Endothelial cell of umbilical vein (primary cell): ENCODE results near the gene TBX4. TPM values are rescaled to one million over a fixed set of nuclear protein-coding genes. Genes with fewer than 3 reads are reported as not detected.

ENCODE experiments used
- BruUV-seq: library from RNA; stranded (reverse); fragments of 400-500 nt; replicated peaks from 2 replicates; lab custom pipeline; 2021; lab: Mats Ljungman, UMichigan
- CTCF ChIA-PET: fragments of 300-600, 350-600 bp; sonication (Branson Sonifier 250); formaldehyde crosslinking; loops from one replicate; lab custom pipeline; 2021; ENCODE audit warnings: antibody characterized with exemption, inconsistent platforms; lab: Charles Lee
- POLR2A ChIA-PET: fragments of 300-600, 350-600 bp; sonication (Branson Sonifier 250); formaldehyde crosslinking; loops from one replicate; lab custom pipeline; 2021; ENCODE audit warnings: antibody characterized with exemption, inconsistent platforms; lab: Charles Lee
- DNase-seq: peaks from one replicate; pipeline ENCODE4 v3.0.0-alpha.2; 2011; ENCODE audit warnings: low read depth, low spot score
- FAIRE-seq: peaks from 2 replicates; lab custom pipeline; 2011; peaks lifted over from hg19 to GRCh38; lab: Jason Lieb, UNC
- H2AFZ ChIP-seq: 2 replicates; pipeline ENCODE4 v1.6.0; 2012; ENCODE audit warnings: low read depth, low read length, control low read depth, inconsistent platforms
- H3K27ac ChIP-seq: 2 replicates; pipeline ENCODE4 v1.5.1; 2011; ENCODE audit warnings: low read depth, mild to moderate bottlenecking, control low read depth, low read length, moderate library complexity; ENCODE audit not compliant: insufficient read depth
- H3K27me3 ChIP-seq, 2 experiments: 2 replicates each; pipeline versions ENCODE4 v1.6.0 to v1.6.1; 2011; ENCODE audit warnings: low read length in 2 of 2, mixed read lengths in 1 of 2; ENCODE audit not compliant: control insufficient read depth in 2 of 2, insufficient read depth in 2 of 2
- H3K36me3 ChIP-seq, 2 experiments: 2 replicates in 1 of 2; 3 replicates in 1 of 2; pipeline ENCODE4 v1.5.1; 2011; ENCODE audit warnings: low read length in 2 of 2, mild to moderate bottlenecking in 1 of 2, moderate library complexity in 1 of 2; ENCODE audit not compliant: control insufficient read depth in 2 of 2, insufficient read depth in 2 of 2; ENCODE audit errors: extremely low read depth in 1 of 2
- H3K4me1 ChIP-seq: 3 replicates; pipeline ENCODE4 v1.5.1; 2011; ENCODE audit warnings: mild to moderate bottlenecking, low read length; ENCODE audit not compliant: control insufficient read depth, insufficient read depth; ENCODE audit errors: extremely low read depth
- H3K4me2 ChIP-seq: 2 replicates; pipeline ENCODE4 v1.6.1; 2011; ENCODE audit warnings: low read length, control low read depth, mixed read lengths; ENCODE audit not compliant: insufficient read depth
- H3K4me3 ChIP-seq, 3 experiments: fragments of 200-600 bp in 1 of 3; sonication (generic), shearing (Covaris generic) in 1 of 3; replicated peaks in 1 of 3; 2 replicates each; pipeline ENCODE4 v1.5.1; 2011 to 2016; ENCODE audit warnings: control low read depth in 3 of 3, low read length in 3 of 3, mild to moderate bottlenecking in 2 of 3, inconsistent platforms in 1 of 3, low read depth in 1 of 3, moderate library complexity in 1 of 3; ENCODE audit not compliant: insufficient read depth in 1 of 3
- H3K79me2 ChIP-seq: 2 replicates; pipeline ENCODE4 v1.6.0; 2012; ENCODE audit warnings: low read length, inconsistent platforms; ENCODE audit not compliant: control insufficient read depth, insufficient read depth
- H3K9ac ChIP-seq: replicated peaks from 2 replicates; pipeline ENCODE3; 2011; ENCODE audit warnings: low read length, control low read depth; ENCODE audit not compliant: insufficient read depth; ENCODE audit errors: extremely low read depth
- H3K9me1 ChIP-seq: replicated peaks from 3 replicates; pipeline ENCODE4 v1.6.0; 2011; ENCODE audit warnings: mild to moderate bottlenecking, low read length; ENCODE audit not compliant: control insufficient read depth, insufficient read depth; ENCODE audit errors: extremely low read depth
- H3K9me3 ChIP-seq: replicated peaks from 2 replicates; pipeline ENCODE4 v1.5.1; 2012; ENCODE audit warnings: low read length, inconsistent platforms; ENCODE audit not compliant: control insufficient read depth, insufficient read depth
- H4K20me1 ChIP-seq: replicated peaks from 2 replicates; pipeline ENCODE3; 2011; ENCODE audit warnings: mild to moderate bottlenecking, low read length; ENCODE audit not compliant: control insufficient read depth, insufficient read depth; ENCODE audit errors: extremely low read depth
- CTCF ChIP-seq, 2 donors: IDR thresholded peaks; 1 replicate in 1 of 2; 2 replicates in 1 of 2; pipeline ENCODE4 v1.5.1; 2011; ENCODE audit warnings: low read length in 2 of 2, mild to moderate bottlenecking in 2 of 2, moderate library complexity in 2 of 2, control low read depth in 1 of 2, inconsistent platforms in 1 of 2, low read depth in 1 of 2; ENCODE audit not compliant: insufficient read depth in 1 of 2; ENCODE audit errors: extremely low read depth in 1 of 2
- EZH2 ChIP-seq: IDR thresholded peaks from 2 replicates; pipeline ENCODE4 v1.6.1; 2012; ENCODE audit warnings: borderline replicate concordance, low read depth, mild to moderate bottlenecking, moderate library complexity, low read length, inconsistent platforms; ENCODE audit not compliant: severe bottlenecking
- FOS ChIP-seq: IDR thresholded peaks from 2 replicates; pipeline ENCODE4 v1.6.1; 2011; ENCODE audit warnings: mild to moderate bottlenecking, low read length, moderate library complexity, borderline replicate concordance; ENCODE audit not compliant: insufficient read depth
- GATA2 ChIP-seq: IDR thresholded peaks from 2 replicates; pipeline ENCODE4 v1.7.0; 2011; ENCODE audit warnings: low read depth, mild to moderate bottlenecking, moderate library complexity, mixed read lengths, low read length; ENCODE audit not compliant: insufficient read length, insufficient read depth
- JUN ChIP-seq: IDR thresholded peaks from 2 replicates; pipeline ENCODE4 v1.6.1; 2011; ENCODE audit warnings: borderline replicate concordance, low read depth; ENCODE audit not compliant: insufficient read length, insufficient read depth
- MAX ChIP-seq: IDR thresholded peaks from 2 replicates; pipeline ENCODE4 v1.6.1; 2011; ENCODE audit not compliant: insufficient read depth, insufficient read length
- MYC ChIP-seq: IDR thresholded peaks from one replicate; pipeline ENCODE4 v1.6.1; 2011; ENCODE audit warnings: mild to moderate bottlenecking, low read depth, low read length
- POLR2A ChIP-seq: IDR thresholded peaks from 2 replicates; pipeline ENCODE4 v1.6.1; 2012; ENCODE audit warnings: low read depth, mild to moderate bottlenecking, control low read depth, low read length
- POLR2AphosphoS5 ChIP-seq: IDR thresholded peaks from 2 replicates; pipeline ENCODE4 v1.6.1; 2012; ENCODE audit warnings: low read depth, mild to moderate bottlenecking, control low read depth, low read length, moderate library complexity; ENCODE audit not compliant: insufficient read depth
- dilution Hi-C: fragments of 300-500 bp; cut with MboI; formaldehyde crosslinking; loops from one replicate; pipeline ENCODE4 v1.15.0; 2019; ENCODE audit warnings: low sequenced_read_pairs; ENCODE audit not compliant: extremely low pct_ligation_motif_present
- intact Hi-C: fragments of 100-400 bp; cut with micrococcal nuclease; formaldehyde crosslinking; loops from one replicate; pipeline ENCODE4 v1.10.0; 2022
- polyA plus RNA-seq, 4 experiments: library from polyadenylated mRNA; depleted of rRNA in 3 of 4; stranded (reverse) in 3 of 4; unstranded in 1 of 4; fragments of >200 nt; gene quantifications; 2 replicates each; pipeline versions ENCODE4 v1.2.1 to v1.2.3, GENCODE V29; 2011 to 2012; ENCODE audit warnings: missing spikeins in 1 of 4
- total RNA-seq: library from RNA; stranded (reverse); gene quantifications from 2 replicates; pipeline ENCODE4 v1.2.3, GENCODE V29; 2021

Gene TBX4
- total and polyA plus RNA-seq, 2 donors (not counting 3 experiments of a cell fraction or from before 2014, with no cell fraction given) = not detected

DNA sequence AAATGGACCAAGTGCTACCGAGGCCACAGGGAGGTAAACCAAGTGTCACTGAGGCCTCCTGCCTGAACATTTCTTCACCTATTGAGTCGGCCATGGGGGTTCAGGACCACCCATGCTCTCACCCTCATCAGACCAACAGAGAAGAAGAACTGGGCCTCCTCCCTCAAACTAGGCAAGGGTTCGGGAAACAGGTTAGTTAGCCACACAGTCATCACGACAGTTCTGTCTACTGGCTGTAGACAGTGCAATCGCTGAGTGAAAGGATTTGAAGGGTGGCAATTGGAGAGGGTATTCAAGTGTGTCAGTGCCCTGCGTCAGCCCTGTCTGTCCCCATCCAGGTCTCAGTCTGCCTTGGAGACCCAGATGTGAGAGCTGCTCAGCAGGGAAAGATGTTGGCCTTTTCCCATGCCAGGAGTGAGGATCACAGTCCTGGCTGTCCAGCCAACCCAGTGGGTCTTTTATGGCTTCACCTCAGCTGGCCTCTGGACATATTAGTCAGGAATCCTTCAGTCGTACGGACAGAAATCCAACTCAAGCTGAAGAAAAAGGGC is 32.7 kb upstream of the TBX4 start:
- H3K79me2 ChIP-seq = no peaks in the 10 kb centered on the region
- no peaks in the 10 kb centered on the region for H3K9me3 ChIP-seq
- H3K4me3 ChIP-seq = no peak overlapping the region
- intact Hi-C loops (no loop called here), dilution Hi-C loops (no loop called here)
- H3K4me1 ChIP-seq = no peaks in the 10 kb centered on the region
- TF ChIP-seq FOS (no peak), MYC (no peak), JUN (no peak), MAX (no peak), EZH2 (no peak), POLR2AphosphoS5 (no peak), GATA2 (no peak), POLR2A (no peak), CTCF (IDR thresholded peaks at IDR 0.05; ENCODE audit: extremely low read depth in 1 of 2, insufficient read depth in 1 of 2, low read depth in 1 of 2, low read length in 2 of 2) (no peak)
- H3K9ac ChIP-seq = no peak overlapping the region
- no peak for FAIRE-seq
- no peak for DNase-seq
- H4K20me1 ChIP-seq = no peaks in the 10 kb centered on the region
- no peaks in the 10 kb centered on the region for H3K36me3 ChIP-seq
- peaks cover 12 to 20% of the 10 kb centered on the region in 2 experiments for H3K27me3 ChIP-seq
- H3K27ac ChIP-seq = no peak overlapping the region
- BruUV-seq = no TSS peak
- H3K4me2 ChIP-seq = no peak overlapping the region
- no peaks in the 10 kb centered on the region for H3K9me1 ChIP-seq
- no peak overlapping the region for H2AFZ ChIP-seq
- ChIA-PET POLR2A (no interaction called here), CTCF (interaction anchor here (0.7 to 1.8 kb wide), 4 partner anchors 62 to 164 kb away, joined by 3 to 7 read pairs (median 4); no protein-coding TSS in a partner anchor)
